Measurements from ENCODE around the gene RGS5.

- TF ChIP-seq, protein P1, sequence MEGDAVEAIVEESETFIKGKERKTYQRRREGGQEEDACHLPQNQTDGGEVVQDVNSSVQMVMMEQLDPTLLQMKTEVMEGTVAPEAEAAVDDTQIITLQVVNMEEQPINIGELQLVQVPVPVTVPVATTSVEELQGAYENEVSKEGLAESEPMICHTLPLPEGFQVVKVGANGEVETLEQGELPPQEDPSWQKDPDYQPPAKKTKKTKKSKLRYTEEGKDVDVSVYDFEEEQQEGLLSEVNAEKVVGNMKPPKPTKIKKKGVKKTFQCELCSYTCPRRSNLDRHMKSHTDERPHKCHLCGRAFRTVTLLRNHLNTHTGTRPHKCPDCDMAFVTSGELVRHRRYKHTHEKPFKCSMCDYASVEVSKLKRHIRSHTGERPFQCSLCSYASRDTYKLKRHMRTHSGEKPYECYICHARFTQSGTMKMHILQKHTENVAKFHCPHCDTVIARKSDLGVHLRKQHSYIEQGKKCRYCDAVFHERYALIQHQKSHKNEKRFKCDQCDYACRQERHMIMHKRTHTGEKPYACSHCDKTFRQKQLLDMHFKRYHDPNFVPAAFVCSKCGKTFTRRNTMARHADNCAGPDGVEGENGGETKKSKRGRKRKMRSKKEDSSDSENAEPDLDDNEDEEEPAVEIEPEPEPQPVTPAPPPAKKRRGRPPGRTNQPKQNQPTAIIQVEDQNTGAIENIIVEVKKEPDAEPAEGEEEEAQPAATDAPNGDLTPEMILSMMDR (IDR thresholded peaks at IDR 0.05) = no peak
- TF ChIP-seq POLR2A (IDR thresholded peaks at IDR 0.05) = no peak
These were observed 77.9 kb downstream of the RGS5 start for GRCh38 chr1:163124812-163125211.
